Activated CD4-positive, alpha-beta T cell treated with anti-CD3 and anti-CD28 coated beads, Interleukin-2, Interleukin-4, amounts not matched to agents 100 ng/mL and 50 ng/mL, durations not matched to agents 16 hours and 8 hours (primary cell): ENCODE results near the gene NFATC3.

Source experiments
- DNase-seq: peaks from one replicate; pipeline ENCODE4 v3.0.0-alpha.2; 2020; ENCODE audit warnings: low spot score

Gene NFATC3

GRCh38 chr16:68231384-68232136, 146.4 kb downstream of the NFATC3 start:
- DNase-seq: no peak

- no peak for DNase-seq
These were observed 147.2 kb downstream of the NFATC3 start for GRCh38 chr16:68232335-68232734.

GRCh38 chr16:68233085-68233834, 148.1 kb downstream of the NFATC3 start:
- no peak for DNase-seq

GRCh38 chr16:68233835-68234187, 148.6 kb downstream of the NFATC3 start:
- no peak for DNase-seq

GRCh38 chr16:68234188-68235107, 149.3 kb downstream of the NFATC3 start:
- no peak for DNase-seq

GRCh38 chr16:68235108-68235886, 150.1 kb downstream of the NFATC3 start:
- no peak for DNase-seq

- no peak for DNase-seq
These were observed 150.6 kb downstream of the NFATC3 start, which contains the start of gene ESRP2 for GRCh38 chr16:68235887-68236136. Gene ESRP2 (minus strand): TSS chr16:68236127. CDS start chr16:68236045, 82 bp downstream.

GRCh38 chr16:68236137-68236825, 151.1 kb downstream of the NFATC3 start:
- no peak for DNase-seq

GRCh38 chr16:68236826-68237242, 151.7 kb downstream of the NFATC3 start:
- no peak for DNase-seq

- peak; percentile 93 for DNase-seq
These were observed 152.3 kb downstream of the NFATC3 start for GRCh38 chr16:68237243-68238028.

- DNase-seq: no peak
These were observed 152.8 kb downstream of the NFATC3 start for GRCh38 chr16:68238029-68238345.

GRCh38 chr16:68242085-68242484, 156.9 kb downstream of the NFATC3 start:
- DNase-seq: no peak

- no peak for DNase-seq
These were observed 158.0 kb downstream of the NFATC3 start for GRCh38 chr16:68242926-68243858.

- DNase-seq: no peak
These were observed 159.3 kb downstream of the NFATC3 start for GRCh38 chr16:68244481-68244902.

GRCh38 chr16:68244903-68245853, 160.0 kb downstream of the NFATC3 start, which contains the start of gene PLA2G15:
Gene PLA2G15 (plus strand): TSS chr16:68245373. CDS start chr16:68245427, 54 bp downstream.
- peak; percentile 97 for DNase-seq

GRCh38 chr16:68246121-68246520, 161.0 kb downstream of the NFATC3 start:
- DNase-seq: no peak

GRCh38 chr16:68246666-68247065, 161.5 kb downstream of the NFATC3 start:
- no peak for DNase-seq

- no peak for DNase-seq
These were observed 162.2 kb downstream of the NFATC3 start for GRCh38 chr16:68247400-68247799.
